VCaP (cell line): ENCODE results near the gene CTNNBL1.

ENCODE experiments used
- H3K27ac ChIP-seq: fragments of 450-650 bp; 2 replicates; pipeline ENCODE4 v1.5.1; 2017
- CTCF ChIP-seq: fragments of 450-650 bp; conservative IDR thresholded peaks from 2 replicates; pipeline ENCODE4 v1.5.1; 2017; ENCODE audit warnings: mild to moderate bottlenecking, moderate library complexity

Gene CTNNBL1

DNA sequence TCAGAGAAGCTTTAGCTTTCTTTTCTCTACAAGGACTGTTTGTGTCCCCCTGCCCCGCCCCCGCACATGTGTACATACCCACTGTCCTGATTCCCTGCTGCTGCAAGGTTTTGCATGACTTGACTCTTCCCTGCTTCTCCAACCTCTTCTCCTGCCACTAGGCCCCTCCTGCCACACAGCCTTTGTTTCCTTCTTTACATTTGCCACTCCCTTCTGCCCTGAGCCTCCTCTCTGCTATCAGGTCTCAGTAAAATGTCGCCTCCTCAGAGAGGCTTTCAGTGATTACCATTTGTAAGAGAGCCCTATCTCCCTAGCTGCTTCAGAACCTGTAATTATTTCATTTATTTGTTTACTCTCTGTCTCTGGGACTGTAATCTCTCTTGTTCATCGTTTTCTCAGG is 152.7 kb downstream of the CTNNBL1 start:
- H3K27ac ChIP-seq, result peak overlapping the region; percentile 97
- TF ChIP-seq CTCF, result no peak

- no peak for TF ChIP-seq CTCF
These were observed 154.9 kb downstream of the CTNNBL1 start for GRCh38 chr20:37848706-37849105.

GRCh38 chr20:37849156-37849555 is 155.3 kb downstream of the CTNNBL1 start:
- TF ChIP-seq CTCF, result no peak
- no peak overlapping the region for H3K27ac ChIP-seq

More at GRCh38 chr20:37848706-37849105, 154.9 kb downstream of the CTNNBL1 start:
- H3K27ac ChIP-seq, result peak overlapping the region; percentile 97; the same call in 1 of the 2 replicates

DNA sequence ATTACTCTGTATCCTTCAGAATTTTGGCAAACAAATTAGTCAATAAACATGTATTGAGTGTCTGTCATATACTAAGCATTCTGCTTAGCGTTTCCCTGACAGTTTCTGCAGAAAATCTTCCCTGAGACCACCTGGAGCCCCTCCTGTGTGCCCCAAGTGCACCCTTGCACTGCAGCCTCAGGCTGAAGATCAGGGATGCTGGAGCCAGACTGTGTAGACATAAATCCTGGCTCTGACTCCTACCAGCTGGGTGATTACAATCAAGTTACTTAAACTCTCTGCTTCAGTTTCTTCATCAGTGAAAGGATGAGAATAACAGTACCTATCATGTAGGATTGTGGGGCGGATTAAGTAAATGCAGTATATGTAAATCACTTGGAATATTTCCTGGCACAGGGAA is 155.7 kb downstream of the CTNNBL1 start:
- H3K27ac ChIP-seq, result no peak overlapping the region
- no peak for TF ChIP-seq CTCF

DNA sequence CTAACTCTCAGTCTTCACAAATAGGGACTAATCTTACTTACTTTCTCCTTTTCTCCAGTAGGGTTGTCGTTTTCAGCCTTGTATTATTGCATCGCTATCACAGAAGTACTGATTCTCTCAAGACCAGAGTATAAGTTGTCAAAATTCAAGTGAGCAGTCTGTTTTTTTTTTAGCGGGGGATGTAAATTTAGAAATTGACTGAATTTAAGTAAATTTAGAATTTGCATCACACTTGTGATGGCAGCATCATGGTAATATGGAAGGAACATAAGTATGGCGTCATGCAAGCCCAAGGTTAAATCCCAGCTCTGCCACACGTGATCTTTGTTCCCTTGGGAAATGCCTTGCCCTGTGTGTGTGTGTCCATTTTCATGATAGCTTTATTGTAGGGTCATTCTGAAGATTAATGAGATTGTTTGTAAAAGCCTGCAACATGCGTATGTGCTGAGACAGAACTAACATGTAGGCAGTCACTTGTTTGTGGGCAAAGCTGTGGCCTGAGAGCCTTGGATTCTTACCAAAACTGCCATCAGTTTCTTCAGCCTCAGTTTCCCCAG is 156.3 kb downstream of the CTNNBL1 start:
- no peak for TF ChIP-seq CTCF
- H3K27ac ChIP-seq, result no peak overlapping the region

GRCh38 chr20:37850724-37851355 is 157.0 kb downstream of the CTNNBL1 start:
- no peak for TF ChIP-seq CTCF
- H3K27ac ChIP-seq, result no peak overlapping the region

DNA sequence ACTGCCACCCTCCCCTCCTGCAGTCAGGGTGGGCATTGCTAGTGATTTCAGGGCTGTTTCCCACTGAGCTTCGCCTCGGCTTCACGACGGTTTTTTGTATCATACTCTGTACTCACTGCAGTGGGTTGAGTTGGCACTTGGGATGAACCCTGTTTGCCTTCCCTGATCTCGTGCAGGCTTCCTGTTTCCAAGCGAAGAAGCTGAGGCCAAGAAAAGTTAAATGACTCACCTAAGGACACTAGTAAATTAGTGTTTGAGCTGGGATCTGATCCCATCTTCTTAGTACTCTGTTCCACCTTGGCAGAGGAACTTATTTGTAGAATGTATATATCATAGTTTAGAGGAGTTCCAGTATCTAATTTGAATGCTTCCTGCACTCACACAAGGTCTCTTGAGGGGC is 158.8 kb downstream of the CTNNBL1 start:
- no peak overlapping the region for H3K27ac ChIP-seq
- no peak for TF ChIP-seq CTCF
